Epithelial cell of proximal tubule (primary cell): ENCODE results near the gene HPCAL1. TPM values are rescaled to one million over a fixed set of nuclear protein-coding genes. Genes with fewer than 3 reads are reported as not detected.

Experiments used
- DNase-seq: peaks from one replicate; pipeline ENCODE4 v3.0.0-alpha.2; 2011; ENCODE audit warnings: low read depth
- H3K4me3 ChIP-seq: 2 replicates; pipeline ENCODE4 v1.5.1; 2011; ENCODE audit warnings: low read depth, mild to moderate bottlenecking, low read length
- CTCF ChIP-seq: conservative IDR thresholded peaks from 2 replicates; pipeline ENCODE4 v1.5.1; 2012; ENCODE audit warnings: low read depth, mild to moderate bottlenecking, low read length
- total RNA-seq: library from RNA; depleted of rRNA; stranded (reverse); fragments of >200 nt; gene quantifications from 2 replicates; pipeline ENCODE4 v1.2.3, GENCODE V29; 2015

Gene HPCAL1
- total RNA-seq, 1 donor from 2014 or later: 72.3 TPM

- DNase-seq: no peak
- no peak overlapping the region for H3K4me3 ChIP-seq
- no peak for TF ChIP-seq CTCF
Measured at GRCh38 chr2:10271509-10271908, 31.2 kb upstream of the HPCAL1 start.

GRCh38 chr2:10271946-10272345, 30.8 kb upstream of the HPCAL1 start:
- H3K4me3 ChIP-seq: no peak overlapping the region
- no peak for TF ChIP-seq CTCF
- no peak for DNase-seq

- no peak for TF ChIP-seq CTCF
- H3K4me3 ChIP-seq: no peak overlapping the region
- no peak for DNase-seq
Measured at GRCh38 chr2:10272464-10272863, 30.2 kb upstream of the HPCAL1 start.

GRCh38 chr2:10273215-10274175, 29.2 kb upstream of the HPCAL1 start:
- H3K4me3 ChIP-seq: no peak overlapping the region
- no peak for TF ChIP-seq CTCF
- no peak for DNase-seq

- no peak for TF ChIP-seq CTCF
- DNase-seq: no peak
Measured at GRCh38 chr2:10274376-10274775, 28.3 kb upstream of the HPCAL1 start.

GRCh38 chr2:10274983-10275802, 27.5 kb upstream of the HPCAL1 start:
- DNase-seq: no peak
- H3K4me3 ChIP-seq: no peak overlapping the region
- no peak for TF ChIP-seq CTCF

More at GRCh38 chr2:10274376-10274775, 28.3 kb upstream of the HPCAL1 start:
- no peak overlapping the region for H3K4me3 ChIP-seq
